ENCODE data around the gene CAPNS1.
A peak's percentile ranks its signal among the peaks of the same experiment; 100 is the strongest.
"Not testable (repeated sequence)": the region's sequence is repeated elsewhere in the genome, so short reads cannot be mapped to it uniquely, and the experiment has no call there.

The CAPNS1 gene

DNA sequence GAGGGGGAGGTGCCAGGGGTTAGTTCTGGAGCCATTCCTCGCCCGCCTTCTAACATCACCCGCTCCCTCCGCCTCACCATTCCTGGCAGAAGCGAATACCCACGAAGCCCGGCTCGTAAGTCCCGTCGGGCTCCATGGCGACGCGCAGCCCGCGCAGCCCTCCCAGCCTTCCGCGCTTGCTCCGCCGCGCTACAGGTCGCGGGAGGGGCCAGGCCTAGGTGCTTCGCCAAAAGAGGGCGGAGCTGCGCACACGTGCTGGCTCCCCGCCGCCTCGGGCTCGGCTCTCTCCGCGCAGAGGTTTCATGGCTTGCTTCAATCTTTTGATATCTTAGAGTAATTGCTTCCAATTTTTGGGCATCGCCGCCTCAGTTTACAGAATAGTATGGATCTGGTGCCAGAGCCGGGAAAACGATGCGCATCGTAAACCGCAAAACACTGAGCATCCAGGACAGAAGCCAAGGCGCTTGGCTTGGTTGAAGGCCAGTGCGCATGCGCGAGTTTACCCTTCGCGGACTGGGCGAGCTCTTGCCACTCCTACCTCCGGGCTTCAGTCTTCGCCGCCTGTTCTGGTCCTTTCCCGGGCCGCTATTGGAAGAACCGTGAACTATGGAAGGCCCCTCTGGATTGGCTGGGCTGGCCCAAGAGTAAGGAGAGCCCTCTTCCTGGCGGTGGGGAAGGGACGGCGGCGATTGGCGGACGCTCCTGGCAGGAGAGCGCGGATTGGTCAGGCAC is 25.0 kb upstream of the CAPNS1 start, which contains the start of gene POLR2I:
TSS of gene POLR2I (minus strand) at position 155 of the 732 bp plus-strand sequence. CDS start at position 136, 19 bp downstream.
- DNase-seq: peak; percentile 98

DNA sequence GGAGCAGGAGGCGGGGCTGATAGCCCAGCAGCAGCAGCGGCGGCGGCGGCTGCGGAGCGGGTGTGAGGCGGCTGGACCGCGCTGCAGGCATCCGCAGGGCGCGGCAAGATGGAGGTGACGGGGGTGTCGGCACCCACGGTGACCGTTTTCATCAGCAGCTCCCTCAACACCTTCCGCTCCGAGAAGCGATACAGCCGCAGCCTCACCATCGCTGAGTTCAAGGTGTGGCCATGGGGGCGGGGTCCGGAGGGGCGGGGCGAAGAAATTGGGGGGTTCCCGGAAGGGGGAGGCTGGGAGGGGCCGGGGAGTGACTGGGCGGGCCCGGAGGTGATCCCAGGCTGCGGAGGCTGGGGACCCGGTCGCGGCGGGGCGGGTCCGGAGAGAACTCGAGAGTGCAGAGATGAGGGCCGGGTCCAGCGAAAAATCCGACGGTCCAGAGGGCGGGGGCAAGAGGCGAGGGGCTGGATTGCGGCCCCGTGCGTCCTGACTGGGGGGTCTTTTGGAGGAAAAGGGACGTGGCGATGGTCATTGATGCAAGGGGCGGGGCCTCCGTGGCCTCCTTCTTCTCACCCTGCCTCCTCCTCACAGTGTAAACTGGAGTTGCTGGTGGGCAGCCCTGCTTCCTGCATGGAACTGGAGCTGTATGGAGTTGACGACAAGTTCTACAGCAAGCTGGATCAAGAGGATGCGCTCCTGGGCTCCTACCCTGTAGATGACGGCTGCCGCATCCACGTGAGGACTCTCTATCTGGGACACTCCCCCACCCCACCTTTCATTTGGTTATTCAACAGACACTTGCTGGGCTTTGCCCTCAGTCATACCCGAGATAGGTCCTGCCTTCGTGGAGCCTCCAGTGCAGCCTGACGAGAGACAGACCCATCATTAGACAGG is 24.2 kb upstream of the CAPNS1 start, which contains the start of gene TBCB:
TSS of gene TBCB (plus strand) at position 16 of the 891 bp plus-strand sequence. CDS start at position 109, 93 bp downstream.
- peak; percentile 39 for DNase-seq

GRCh38 chr19:36116344-36116637 is 23.6 kb upstream of the CAPNS1 start:
- no peak for DNase-seq

DNA sequence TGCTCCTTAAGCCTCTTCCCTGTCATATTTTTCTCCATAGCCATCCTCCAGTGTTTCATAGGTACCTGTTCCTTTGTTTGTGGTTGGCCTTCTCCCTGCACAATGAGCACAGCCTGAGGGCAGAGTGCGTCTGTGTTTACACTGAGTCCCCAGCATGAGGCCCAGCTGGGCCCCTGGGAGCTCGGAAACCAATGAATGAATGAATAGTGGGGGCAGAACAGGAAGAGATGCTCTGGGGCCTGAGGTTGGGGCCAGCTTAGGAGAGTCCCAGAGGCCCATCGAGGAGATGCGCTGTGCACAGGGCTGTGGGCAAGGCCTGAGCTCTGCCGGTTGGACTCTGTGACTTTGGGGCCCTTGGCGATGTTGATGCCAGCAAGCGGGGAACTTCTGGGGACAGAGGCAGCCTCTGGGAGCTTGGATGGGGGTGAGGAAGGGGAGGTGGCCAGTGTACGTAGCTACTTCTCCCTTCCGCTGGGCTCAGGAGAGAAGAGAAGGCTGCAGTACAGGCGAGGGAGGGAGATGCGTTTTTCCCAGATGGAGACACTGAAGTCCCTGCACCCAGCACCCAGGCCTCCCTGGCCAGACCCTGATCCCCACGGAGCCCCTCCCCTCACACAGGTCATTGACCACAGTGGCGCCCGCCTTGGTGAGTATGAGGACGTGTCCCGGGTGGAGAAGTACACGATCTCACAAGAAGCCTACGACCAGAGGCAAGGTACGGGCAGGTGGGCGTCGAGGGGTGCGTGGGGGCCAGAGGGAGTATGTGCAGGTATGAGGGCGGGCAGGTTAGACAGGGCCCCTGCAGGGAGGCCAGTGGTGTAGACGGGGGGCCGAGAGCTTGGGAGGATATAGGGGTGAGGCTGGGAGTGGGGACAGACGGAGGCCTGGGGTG is 19.5 kb upstream of the CAPNS1 start:
- peak; percentile 1 for DNase-seq

DNA sequence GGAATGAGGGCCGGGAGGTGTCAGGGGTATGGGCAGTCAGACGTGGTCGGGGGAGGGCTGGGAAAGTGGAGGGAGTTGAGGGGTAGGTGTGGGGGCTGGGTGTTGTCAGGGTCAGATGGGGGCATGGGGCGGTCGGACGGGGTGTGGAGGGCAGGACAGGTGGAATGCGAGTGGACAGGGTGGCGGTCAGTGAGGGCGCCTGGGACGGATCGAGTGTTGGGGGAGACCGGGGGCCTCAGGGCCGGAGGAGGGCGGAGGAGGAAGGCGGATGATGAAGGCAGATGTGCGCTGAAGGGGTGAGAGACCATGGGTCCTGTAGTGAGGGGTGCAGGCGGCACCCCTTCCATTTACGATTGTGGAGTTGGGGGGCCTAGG is 18.9 kb upstream of the CAPNS1 start:
- DNase-seq: no peak

DNA sequence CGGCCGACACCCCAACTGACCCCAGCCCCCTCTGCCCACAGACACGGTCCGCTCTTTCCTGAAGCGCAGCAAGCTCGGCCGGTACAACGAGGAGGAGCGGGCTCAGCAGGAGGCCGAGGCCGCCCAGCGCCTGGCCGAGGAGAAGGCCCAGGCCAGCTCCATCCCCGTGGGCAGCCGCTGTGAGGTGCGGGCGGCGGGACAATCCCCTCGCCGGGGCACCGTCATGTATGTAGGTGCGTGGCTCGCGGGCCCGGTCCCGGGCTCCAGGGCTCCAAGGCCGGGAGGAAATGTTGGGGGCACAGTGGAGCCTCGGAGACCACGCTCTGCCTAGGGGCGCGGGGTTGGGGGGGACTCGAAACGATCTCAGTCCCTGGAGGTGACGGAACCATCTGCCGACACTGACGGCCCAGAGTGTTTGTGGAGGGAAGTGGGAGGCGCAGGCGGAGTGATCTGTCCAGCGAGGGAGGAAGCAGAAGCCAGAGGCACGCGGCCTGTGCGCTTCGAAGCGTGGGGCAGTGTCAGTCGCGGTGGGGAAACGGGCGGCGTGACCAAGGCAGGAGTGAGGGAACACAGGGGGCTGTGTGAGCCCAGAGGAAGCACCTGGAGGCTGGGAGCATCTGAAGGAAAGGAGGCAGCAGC is 18.3 kb upstream of the CAPNS1 start:
- no peak for DNase-seq

DNA sequence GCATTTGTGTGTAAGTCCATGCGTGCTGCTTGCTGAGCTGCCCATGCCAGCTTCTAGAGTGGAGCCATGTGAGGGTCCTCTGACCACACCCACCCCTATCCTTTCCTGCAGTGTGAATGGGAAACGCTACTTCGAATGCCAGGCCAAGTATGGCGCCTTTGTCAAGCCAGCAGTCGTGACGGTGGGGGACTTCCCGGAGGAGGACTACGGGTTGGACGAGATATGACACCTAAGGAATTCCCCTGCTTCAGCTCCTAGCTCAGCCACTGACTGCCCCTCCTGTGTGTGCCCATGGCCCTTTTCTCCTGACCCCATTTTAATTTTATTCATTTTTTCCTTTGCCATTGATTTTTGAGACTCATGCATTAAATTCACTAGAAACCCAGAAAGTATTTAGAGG is 14.3 kb upstream of the CAPNS1 start:
- no peak for DNase-seq

GRCh38 chr19:36128392-36128736 is 11.5 kb upstream of the CAPNS1 start:
- DNase-seq: no peak

GRCh38 chr19:36131221-36131620 is 8.6 kb upstream of the CAPNS1 start:
- not testable (repeated sequence) for DNase-seq

DNA sequence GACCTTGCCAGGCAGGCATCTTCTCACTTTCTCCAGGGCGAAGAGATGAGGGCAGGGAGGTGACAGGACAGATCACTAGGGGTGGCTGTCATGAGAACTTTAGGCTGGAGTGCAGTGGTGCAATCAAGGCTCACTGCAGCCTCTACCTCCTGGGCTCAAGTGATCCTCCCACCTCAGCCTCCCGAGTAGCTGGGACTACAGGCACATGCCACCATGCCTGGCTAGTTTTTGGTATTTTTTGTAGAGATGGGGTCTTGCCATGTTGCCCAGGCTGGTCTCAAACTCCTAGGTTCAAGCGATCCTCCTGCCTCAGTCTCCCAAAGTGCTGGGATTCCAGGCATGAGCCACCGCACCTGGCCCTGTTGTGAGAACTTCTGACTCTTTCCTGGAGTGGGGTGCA is 5.0 kb upstream of the CAPNS1 start:
- DNase-seq: not testable (repeated sequence)

- DNase-seq: peak; percentile 22
Observed at GRCh38 chr19:36136964-36137686, 2.7 kb upstream of the CAPNS1 start.

DNA sequence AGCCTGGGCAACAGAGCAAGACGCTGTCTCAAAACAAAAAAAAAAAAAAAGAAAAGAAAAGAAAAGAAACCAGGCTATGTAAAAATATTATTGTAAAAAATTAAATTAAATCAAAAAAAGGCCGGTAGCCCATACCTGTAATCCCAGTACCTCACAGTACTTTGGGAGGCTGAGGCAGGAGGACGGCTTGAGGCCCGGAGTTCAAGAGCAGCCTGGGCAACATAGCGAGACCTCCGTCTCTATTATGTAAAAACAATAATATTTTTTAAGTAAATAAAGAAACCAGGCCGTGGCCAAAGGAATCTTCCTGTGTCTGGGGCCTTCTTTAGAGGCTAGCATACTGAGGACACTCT is 770 bp upstream of the CAPNS1 start:
- DNase-seq: no peak

GRCh38 chr19:36140304-36141038 is 605 bp downstream of the CAPNS1 start:
- peak; percentile 24 for DNase-seq

GRCh38 chr19:36141039-36141927 is 1.4 kb downstream of the CAPNS1 start:
- peak; percentile 63 for DNase-seq

GRCh38 chr19:36142046-36142445 is 2.2 kb downstream of the CAPNS1 start:
- DNase-seq: no peak

DNA sequence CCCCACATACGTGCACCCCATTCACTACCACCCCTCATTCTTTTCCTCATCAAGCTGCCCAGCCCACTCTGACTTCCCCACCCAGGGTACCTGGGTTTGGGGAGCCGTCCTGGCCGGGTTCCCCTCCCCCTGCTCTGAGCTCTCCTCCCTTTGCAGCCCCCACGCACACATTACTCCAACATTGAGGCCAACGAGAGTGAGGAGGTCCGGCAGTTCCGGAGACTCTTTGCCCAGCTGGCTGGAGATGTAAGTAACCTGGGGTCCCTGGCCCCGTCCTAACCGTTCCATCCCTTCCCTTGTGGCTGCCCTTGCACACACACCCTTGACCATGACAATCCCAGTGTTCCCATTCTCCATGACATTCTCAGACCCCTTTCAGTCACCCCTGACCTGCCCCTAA is 2.6 kb downstream of the CAPNS1 start:
- DNase-seq: no peak

DNA sequence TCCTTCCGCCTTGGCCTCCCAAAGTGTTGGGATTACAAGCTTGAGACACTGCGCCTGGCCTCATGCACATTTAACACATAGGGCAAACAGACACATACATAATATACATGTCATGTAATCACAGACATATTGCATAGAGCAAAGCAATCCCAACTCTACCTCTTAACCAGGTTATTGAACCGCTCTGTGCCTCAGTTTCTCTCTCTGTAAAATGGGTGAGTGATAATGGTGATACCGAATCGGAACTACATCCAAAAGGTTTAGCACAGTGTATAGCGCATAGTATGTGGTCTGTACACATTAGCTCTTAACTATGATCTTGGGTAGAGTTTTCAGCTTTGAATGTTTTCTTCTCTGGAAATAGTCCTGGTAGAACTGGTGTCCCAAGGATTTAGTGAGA is 4.8 kb downstream of the CAPNS1 start:
- DNase-seq: no peak

GRCh38 chr19:36149673-36150406 is 10.0 kb downstream of the CAPNS1 start:
- no peak for DNase-seq

GRCh38 chr19:36150586-36150985 is 10.7 kb downstream of the CAPNS1 start:
- DNase-seq: no peak
